Choroid plexus epithelial cell (primary cell): Measurements from ENCODE around the gene H1-8.

Source experiments
- DNase-seq: peaks from one replicate; pipeline ENCODE4 v3.0.0-alpha.2; 2010; ENCODE audit warnings: low read depth
- H3K4me3 ChIP-seq: 2 replicates; pipeline ENCODE4 v1.5.1; 2011; ENCODE audit warnings: low read depth, mild to moderate bottlenecking, control low read depth, low read length, moderate library complexity
- CTCF ChIP-seq: conservative IDR thresholded peaks from 2 replicates; pipeline ENCODE4 v1.5.1; 2011; ENCODE audit warnings: low read depth, mild to moderate bottlenecking, control low read depth, inconsistent platforms, low read length, moderate library complexity

The H1-8 gene

DNA sequence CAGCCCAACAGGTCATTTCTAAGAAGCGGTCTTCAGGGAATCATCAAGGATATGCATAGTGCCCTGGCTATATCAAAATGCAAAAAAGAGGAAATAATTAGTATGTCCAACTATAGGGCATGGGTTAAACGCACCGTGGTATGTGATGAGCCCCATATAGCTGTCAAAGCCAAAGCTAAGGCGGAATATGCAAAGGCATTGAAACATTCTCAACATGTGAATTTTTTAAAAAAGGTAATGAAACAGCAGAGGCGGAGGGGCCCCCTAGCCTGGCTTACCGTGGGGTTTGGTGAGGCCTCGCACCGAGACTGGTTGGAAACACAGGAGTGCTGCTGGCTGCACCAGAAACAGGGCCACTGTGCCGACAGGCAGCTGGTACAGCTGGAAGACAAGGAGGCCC is 40.3 kb downstream of the H1-8 start:
- DNase-seq, result no peak
- no peak overlapping the region for H3K4me3 ChIP-seq
- TF ChIP-seq CTCF, result no peak

GRCh38 chr3:129584631-129585030 is 41.7 kb downstream of the H1-8 start:
- no peak for DNase-seq
- TF ChIP-seq CTCF, result no peak
- no peak overlapping the region for H3K4me3 ChIP-seq

GRCh38 chr3:129585949-129586657 is 43.1 kb downstream of the H1-8 start:
- no peak overlapping the region for H3K4me3 ChIP-seq
- no peak for DNase-seq
- TF ChIP-seq CTCF, result no peak

DNA sequence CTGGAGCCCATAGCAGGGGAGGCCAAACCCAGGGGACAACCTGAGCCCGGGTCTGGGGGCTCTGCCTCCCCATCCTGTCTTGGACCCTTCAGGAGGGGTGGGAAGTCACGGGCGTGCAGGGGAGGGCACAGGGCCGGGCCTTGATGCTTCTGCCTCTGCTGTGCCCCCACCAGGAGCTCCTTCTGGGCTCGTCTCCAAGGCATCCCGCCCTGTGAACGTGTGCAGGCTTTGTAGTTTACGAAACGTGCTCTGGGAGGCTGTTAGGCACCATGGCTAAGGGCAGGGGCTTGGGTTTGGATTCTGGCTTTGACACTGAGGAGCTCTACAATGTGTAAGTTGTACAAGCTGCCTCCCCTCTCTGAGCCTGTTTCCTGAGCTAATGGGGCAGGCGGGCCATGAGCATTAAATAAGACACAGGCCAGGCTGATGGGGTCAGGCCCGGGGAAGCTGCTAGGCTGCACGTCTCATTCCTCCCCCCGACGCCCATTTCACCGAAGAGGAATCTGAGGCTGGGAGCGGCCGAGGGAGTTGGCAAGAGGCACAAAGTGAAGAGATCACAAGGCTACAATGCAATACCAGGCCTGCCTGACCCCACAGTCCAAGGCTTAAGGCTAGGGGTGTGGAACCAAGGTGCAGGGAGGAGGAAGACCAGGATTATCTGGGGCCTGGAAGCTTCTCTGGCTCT is 43.9 kb downstream of the H1-8 start:
- no peak overlapping the region for H3K4me3 ChIP-seq
- DNase-seq, result peak; percentile 36
- no peak for TF ChIP-seq CTCF

DNA sequence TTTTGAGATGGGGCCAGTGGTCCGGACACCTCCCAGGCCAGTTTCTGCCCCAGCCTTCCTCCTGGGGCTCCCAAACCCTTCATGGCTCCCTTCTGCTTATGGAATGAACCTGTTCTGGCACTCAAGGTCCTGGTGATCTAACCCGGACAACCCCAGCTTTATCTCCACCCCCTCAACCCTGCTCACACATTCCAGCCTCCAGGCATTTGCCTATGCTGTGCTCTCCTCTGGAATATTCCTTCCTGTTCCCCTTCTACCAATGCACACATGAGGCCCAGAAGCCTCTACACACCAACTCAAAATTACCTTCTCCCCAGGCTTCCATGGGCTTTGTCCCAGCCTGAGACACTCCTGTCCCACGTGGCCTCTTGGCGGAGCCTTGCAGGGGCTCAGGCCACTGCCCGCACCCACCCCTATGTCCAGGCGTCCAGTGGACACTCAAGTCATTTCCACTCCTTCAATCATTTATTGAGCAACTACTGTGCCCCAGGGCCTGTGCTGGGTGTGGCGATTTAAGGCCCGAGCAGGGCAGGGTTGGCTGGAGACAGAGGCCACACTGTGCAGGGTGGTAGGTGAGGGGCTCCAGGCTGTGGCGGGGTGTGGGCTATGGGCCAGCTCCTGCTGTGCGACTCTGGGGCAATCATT is 44.7 kb downstream of the H1-8 start:
- no peak for DNase-seq
- no peak overlapping the region for H3K4me3 ChIP-seq
- no peak for TF ChIP-seq CTCF

- no peak for TF ChIP-seq CTCF
- no peak overlapping the region for H3K4me3 ChIP-seq
- DNase-seq, result no peak
Observed at GRCh38 chr3:129590215-129590614, 47.2 kb downstream of the H1-8 start.
